PC-9 (cell line): ENCODE measurements around the gene HSPE1.

Source experiments
- EZH2 ChIP-seq: fragments of 200-600 bp; sonication (generic); IDR thresholded peaks from 2 replicates; pipeline ENCODE4 v1.8.0; 2017; ENCODE audit warnings: antibody characterized with exemption, low read depth
- TF ChIP-seq, protein P1 (sequence below): fragments of 200-600 bp; sonication (generic); conservative IDR thresholded peaks from 2 replicates; pipeline ENCODE4 v1.6.1; 2017; ENCODE audit warnings: mixed run types, antibody characterized with exemption, mild to moderate bottlenecking, moderate library complexity

- TF ChIP-seq, protein P1, sequence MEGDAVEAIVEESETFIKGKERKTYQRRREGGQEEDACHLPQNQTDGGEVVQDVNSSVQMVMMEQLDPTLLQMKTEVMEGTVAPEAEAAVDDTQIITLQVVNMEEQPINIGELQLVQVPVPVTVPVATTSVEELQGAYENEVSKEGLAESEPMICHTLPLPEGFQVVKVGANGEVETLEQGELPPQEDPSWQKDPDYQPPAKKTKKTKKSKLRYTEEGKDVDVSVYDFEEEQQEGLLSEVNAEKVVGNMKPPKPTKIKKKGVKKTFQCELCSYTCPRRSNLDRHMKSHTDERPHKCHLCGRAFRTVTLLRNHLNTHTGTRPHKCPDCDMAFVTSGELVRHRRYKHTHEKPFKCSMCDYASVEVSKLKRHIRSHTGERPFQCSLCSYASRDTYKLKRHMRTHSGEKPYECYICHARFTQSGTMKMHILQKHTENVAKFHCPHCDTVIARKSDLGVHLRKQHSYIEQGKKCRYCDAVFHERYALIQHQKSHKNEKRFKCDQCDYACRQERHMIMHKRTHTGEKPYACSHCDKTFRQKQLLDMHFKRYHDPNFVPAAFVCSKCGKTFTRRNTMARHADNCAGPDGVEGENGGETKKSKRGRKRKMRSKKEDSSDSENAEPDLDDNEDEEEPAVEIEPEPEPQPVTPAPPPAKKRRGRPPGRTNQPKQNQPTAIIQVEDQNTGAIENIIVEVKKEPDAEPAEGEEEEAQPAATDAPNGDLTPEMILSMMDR: no peak
- TF ChIP-seq EZH2: no peak
These were observed 3.8 kb downstream of the HSPE1 start for GRCh38 chr2:197504000-197504399.
